ENCODE results near the gene TAF4.

TAF4 gene

GRCh38 chr20:61924858-61925554 is 140.7 kb downstream of the TAF4 start:
- H3K9me3 Mint-ChIP-seq: no peaks in the 10 kb centered on the region
- H3K4me3 Mint-ChIP-seq: no peak overlapping the region
- DNase-seq: no peak
- peaks cover 0 to 7% of the 10 kb centered on the region in 2 donors for H3K27me3 Mint-ChIP-seq
- ATAC-seq (replicated peaks): no peak
- H3K36me3 Mint-ChIP-seq (ENCODE audit: insufficient read depth): no peaks in the 10 kb centered on the region
- H3K4me1 Mint-ChIP-seq (ENCODE audit: low read depth in 2 of 2): no peaks in the 10 kb centered on the region
- no peak overlapping the region for H3K27ac Mint-ChIP-seq
